Lung (tissue), 12 donors: ENCODE measurements around the gene RNF220. TPM values are rescaled to one million over a fixed set of nuclear protein-coding genes. Genes with fewer than 3 reads are reported as not detected.

Source experiments
- ATAC-seq: fragments of 200-7000 bp; cut with Tn5 transposase; one replicate; pipeline ENCODE4 v1.9.1; 2020; ENCODE audit warnings: moderate number of reproducible peaks; ENCODE audit not compliant: insufficient read depth, low FRiP score
- DNase-seq, 3 donors: peaks; one replicate each; pipeline ENCODE4 v3.0.0-alpha.2; 2013 to 2017
- H3K27ac ChIP-seq, 2 donors: one replicate each; pipeline ENCODE4 v1.5.1; 2013; ENCODE audit warnings: mild to moderate bottlenecking in 2 of 2, moderate library complexity in 2 of 2, control low read depth in 1 of 2, inconsistent platforms in 1 of 2, low read depth in 1 of 2, low read length in 1 of 2
- H3K27me3 ChIP-seq, 3 donors: one replicate each; pipeline ENCODE4 v1.5.1; 2013; ENCODE audit warnings: low read length in 2 of 3; ENCODE audit not compliant: control insufficient read depth in 3 of 3, insufficient read depth in 3 of 3
- H3K36me3 ChIP-seq, 4 donors: one replicate each; pipeline ENCODE4 v1.5.1; 2013; ENCODE audit warnings: low read length in 4 of 4, mild to moderate bottlenecking in 1 of 4, moderate library complexity in 1 of 4; ENCODE audit not compliant: control insufficient read depth in 4 of 4, insufficient read depth in 4 of 4
- H3K4me1 ChIP-seq, 5 donors: one replicate each; pipeline ENCODE4 v1.5.1; 2013; ENCODE audit warnings: low read length in 5 of 5, mild to moderate bottlenecking in 2 of 5, moderate library complexity in 1 of 5; ENCODE audit not compliant: control insufficient read depth in 5 of 5, insufficient read depth in 5 of 5
- H3K4me3 ChIP-seq: one replicate; pipeline ENCODE4 v1.5.1; 2013; ENCODE audit warnings: mild to moderate bottlenecking, control low read depth, moderate library complexity
- H3K9ac ChIP-seq, 2 donors: one replicate each; pipeline ENCODE4 v1.5.1; 2013; ENCODE audit warnings: low read length in 2 of 2, control low read depth in 1 of 2; ENCODE audit not compliant: insufficient read depth in 1 of 2
- H3K9me3 ChIP-seq, 4 donors: one replicate each; pipeline ENCODE4 v1.5.1; 2013; ENCODE audit warnings: low read length in 3 of 4, mild to moderate bottlenecking in 1 of 4, moderate library complexity in 1 of 4; ENCODE audit not compliant: control insufficient read depth in 4 of 4, insufficient read depth in 3 of 4
- CTCF ChIP-seq: IDR thresholded peaks from 2 replicates; pipeline ENCODE4 v1.5.1; 2012; ENCODE audit warnings: mild to moderate bottlenecking; ENCODE audit errors: control extremely low read depth, extremely low read depth
- WGBS, 2 donors: extraction: QIAGEN DNeasy Blood & Tissue Kit; methylation state at CpG; one replicate each; pipeline ENCODE4 v1.1.7; 2013; 5-methylcytosine and 5-hydroxymethylcytosine counted together
- polyA plus RNA-seq, 2 donors: library from polyadenylated mRNA; stranded (reverse); fragments of 200-250 nt; gene quantifications; one replicate each; pipeline ENCODE4 v1.2.1, GENCODE V29; 2013
- total RNA-seq, 2 donors: library from RNA; depleted of rRNA in 1 of 2; stranded (reverse); fragments of >200 nt in 1 of 2; gene quantifications; one replicate each; pipeline ENCODE4 v1.2.1, GENCODE V29; 2014 to 2021
- donor health status: control.
- donor health status: control.
- donor health status: Bipolar disorder and iron deficiency.
- donor health status: healthy.
- donor health status: DM: yes; HTN: yes; CAD: no.

Gene RNF220
- total and polyA plus RNA-seq, 4 donors = 44.9 to 75.8 (median 69.5) TPM

DNA sequence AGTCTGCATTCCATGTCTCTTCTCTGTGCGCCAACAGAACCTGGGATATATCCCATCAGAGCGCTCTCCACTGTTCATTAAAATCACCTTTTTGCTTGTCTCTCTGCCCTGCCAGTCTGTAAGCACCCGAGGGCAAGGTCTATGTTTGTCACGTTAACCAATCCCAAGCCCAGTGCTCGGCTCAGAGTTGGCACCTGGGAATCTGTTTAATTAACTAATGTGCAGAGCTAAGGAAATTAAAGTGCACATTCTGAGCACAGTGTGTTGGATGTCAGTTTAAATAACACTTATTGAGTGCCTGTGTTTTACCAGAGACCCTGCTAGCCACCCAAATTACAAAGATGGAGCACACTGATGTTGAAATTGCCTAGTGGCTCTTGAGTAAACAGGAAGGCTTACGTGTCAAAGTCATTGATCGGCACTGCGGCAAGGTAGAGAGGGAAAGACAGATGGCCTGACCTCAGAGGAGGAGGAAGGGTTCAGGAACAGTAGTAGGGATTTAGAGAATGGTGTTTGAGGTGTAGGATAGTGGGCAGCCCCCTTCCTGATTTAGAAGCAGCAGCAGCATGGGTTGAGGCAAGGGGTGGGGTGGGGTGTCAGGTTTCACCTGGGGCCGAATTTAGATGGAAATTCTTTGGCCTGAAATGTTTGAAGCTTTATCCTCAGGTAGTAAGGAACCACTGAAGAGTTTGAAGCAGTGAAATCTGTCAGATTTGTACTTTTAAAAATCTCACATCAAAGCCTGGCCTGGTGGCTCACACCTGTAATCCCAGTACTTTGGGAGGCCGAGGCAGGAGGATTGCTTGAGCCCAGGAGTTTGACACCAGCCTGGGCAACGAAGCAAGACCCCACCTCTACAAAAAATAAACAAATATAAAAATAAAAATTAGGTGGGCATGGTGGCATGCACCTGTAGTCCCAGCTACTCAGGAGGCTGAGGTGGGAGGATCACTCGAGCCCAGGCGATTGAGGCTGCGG is 277.1 kb downstream of the RNF220 start:
- no peak for TF ChIP-seq CTCF
- no peaks in the 10 kb centered on the region for H3K27me3 ChIP-seq
- H3K27ac ChIP-seq = no peak overlapping the region
- H3K4me3 ChIP-seq = no peak overlapping the region
- H3K9ac ChIP-seq = no peak overlapping the region
- DNase-seq = no peak
- no peaks in the 10 kb centered on the region for H3K9me3 ChIP-seq
- H3K4me1 ChIP-seq = peaks cover 0 to 4% (median 0%) of the 10 kb centered on the region in 5 donors
- WGBS, 2 donors = 74 to 76% methylated on average over 14 of the region's 14 CpGs
- ATAC-seq = no peak
- peaks cover 0 to 4% (median 0%) of the 10 kb centered on the region in 4 donors for H3K36me3 ChIP-seq

GRCh38 chr1:44682883-44683265 is 277.8 kb downstream of the RNF220 start:
- Histone ChIP-seq H3K36me3 (peaks cover 0 to 4% (median 0%) of the 10 kb centered on the region in 4 donors), H3K4me3 (no peak overlapping the region), H3K4me1 (peaks cover 0 to 4% (median 0%) of the 10 kb centered on the region in 5 donors), H3K27ac (no peak overlapping the region), H3K9ac (no peak overlapping the region), H3K9me3 (no peaks in the 10 kb centered on the region), H3K27me3 (no peaks in the 10 kb centered on the region)
- ATAC-seq (no peak), DNase-seq (no peak)
- no peak for TF ChIP-seq CTCF
- WGBS, 2 donors = 73 to 84% methylated on average over 3 of the region's 3 CpGs

DNA sequence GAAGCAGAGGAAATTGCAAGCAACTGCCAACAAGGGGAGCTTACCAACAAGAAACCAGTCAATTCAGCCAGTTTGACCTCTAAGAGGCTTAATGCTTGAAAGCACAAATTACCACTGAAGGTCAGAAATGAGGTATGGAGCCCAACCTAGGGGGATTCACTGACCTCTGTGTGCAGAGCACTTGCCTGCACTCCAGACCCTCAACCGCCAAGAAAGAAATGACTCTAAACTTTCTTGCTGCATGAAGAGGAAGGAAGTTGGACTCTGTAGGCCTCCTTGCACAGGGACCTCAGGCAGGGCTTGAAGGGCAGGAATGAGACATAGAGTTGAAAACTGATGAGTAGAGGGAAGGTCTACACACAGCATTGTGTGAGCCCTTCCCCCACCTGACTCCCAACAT is 279.5 kb downstream of the RNF220 start:
- Histone ChIP-seq H3K9ac (no peak overlapping the region), H3K36me3 (peaks cover 0 to 3% (median 0%) of the 10 kb centered on the region in 4 donors), H3K4me1 (peaks cover 0 to 4% (median 0%) of the 10 kb centered on the region in 5 donors), H3K27ac (no peak overlapping the region), H3K9me3 (no peaks in the 10 kb centered on the region), H3K27me3 (no peaks in the 10 kb centered on the region), H3K4me3 (no peak overlapping the region)
- 17 to 78% methylated on average over 1 of the region's 1 CpG for WGBS, 2 donors
- no peak for ATAC-seq
- TF ChIP-seq CTCF = no peak
- DNase-seq = no peak
